Epithelial cell of proximal tubule (primary cell): ENCODE data around the gene PLA2G4A. TPM values are rescaled to one million over a fixed set of nuclear protein-coding genes. Genes with fewer than 3 reads are reported as not detected.

Experiments used
- DNase-seq: peaks from one replicate; pipeline ENCODE4 v3.0.0-alpha.2; 2011; ENCODE audit warnings: low read depth
- H3K4me3 ChIP-seq: 2 replicates; pipeline ENCODE4 v1.5.1; 2011; ENCODE audit warnings: low read depth, mild to moderate bottlenecking, low read length
- total RNA-seq: library from RNA; depleted of rRNA; stranded (reverse); fragments of >200 nt; gene quantifications from 2 replicates; pipeline ENCODE4 v1.2.3, GENCODE V29; 2015
- TF ChIP-seq, protein P1 (sequence below): conservative IDR thresholded peaks from 2 replicates; pipeline ENCODE4 v1.5.1; 2012; ENCODE audit warnings: low read depth, mild to moderate bottlenecking, low read length

The PLA2G4A gene
- total RNA-seq, 1 donor from 2014 or later = 0.40 TPM

DNA sequence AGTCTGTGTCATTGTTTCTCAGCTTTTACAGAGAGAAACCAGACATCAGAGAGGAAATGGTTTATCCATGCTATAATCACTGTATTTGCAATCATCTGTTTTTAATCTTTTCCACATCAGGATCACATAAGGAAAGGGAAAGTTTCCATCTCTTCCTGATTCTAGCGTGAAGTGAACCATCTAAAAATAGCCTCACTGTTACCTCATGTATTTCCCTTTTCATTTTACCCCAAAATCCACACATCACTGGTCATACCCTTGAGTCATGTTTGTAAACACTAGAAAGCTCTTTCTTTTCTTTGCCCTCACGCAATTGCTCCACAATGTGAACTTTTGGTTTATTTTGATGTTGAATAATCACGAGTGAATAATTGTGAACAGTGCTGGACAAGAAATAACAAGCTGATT lies 146.0 kb downstream of the PLA2G4A start:
- TF ChIP-seq, protein P1, sequence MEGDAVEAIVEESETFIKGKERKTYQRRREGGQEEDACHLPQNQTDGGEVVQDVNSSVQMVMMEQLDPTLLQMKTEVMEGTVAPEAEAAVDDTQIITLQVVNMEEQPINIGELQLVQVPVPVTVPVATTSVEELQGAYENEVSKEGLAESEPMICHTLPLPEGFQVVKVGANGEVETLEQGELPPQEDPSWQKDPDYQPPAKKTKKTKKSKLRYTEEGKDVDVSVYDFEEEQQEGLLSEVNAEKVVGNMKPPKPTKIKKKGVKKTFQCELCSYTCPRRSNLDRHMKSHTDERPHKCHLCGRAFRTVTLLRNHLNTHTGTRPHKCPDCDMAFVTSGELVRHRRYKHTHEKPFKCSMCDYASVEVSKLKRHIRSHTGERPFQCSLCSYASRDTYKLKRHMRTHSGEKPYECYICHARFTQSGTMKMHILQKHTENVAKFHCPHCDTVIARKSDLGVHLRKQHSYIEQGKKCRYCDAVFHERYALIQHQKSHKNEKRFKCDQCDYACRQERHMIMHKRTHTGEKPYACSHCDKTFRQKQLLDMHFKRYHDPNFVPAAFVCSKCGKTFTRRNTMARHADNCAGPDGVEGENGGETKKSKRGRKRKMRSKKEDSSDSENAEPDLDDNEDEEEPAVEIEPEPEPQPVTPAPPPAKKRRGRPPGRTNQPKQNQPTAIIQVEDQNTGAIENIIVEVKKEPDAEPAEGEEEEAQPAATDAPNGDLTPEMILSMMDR = no peak
- H3K4me3 ChIP-seq = no peak overlapping the region
- no peak for DNase-seq

DNA sequence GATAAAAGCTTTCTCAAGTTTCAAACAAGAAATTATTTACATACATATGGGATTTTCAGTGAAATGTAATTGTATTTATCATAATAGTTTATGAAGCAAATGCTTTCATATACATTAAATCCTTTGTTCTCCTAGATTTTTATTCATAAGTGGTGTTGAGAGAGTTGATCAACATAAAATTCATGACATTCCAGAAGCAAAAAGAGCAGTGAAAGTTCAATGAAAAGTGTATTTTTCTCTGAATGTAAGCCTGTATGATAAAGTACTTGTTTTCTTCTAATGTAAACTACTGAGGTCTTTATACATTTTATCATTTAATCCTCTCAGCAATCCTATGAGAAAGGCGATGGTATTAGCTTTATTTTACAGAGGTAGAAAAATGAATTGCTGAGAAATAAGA lies 146.5 kb downstream of the PLA2G4A start:
- no peak overlapping the region for H3K4me3 ChIP-seq
- TF ChIP-seq, protein P1 = no peak
- DNase-seq = no peak

DNA sequence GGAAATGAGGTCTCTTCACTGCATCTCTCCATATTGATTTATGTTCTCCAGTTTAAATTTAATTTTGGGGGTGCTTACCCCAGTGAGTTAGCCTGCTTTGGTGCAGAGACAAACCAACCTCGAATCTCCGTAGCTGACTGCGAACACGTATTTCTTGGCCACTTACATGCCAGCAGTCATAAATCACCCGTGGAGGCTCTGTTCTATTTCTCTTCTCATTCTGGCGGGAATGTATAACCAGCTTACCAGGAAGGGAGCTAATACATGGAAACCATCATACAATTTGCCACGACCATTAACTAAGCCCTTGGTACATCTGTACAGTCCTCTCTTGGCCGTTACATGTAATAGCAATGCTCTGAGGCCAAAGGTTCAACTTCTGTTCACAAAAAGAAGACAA lies 148.0 kb downstream of the PLA2G4A start:
- TF ChIP-seq, protein P1 = no peak
- H3K4me3 ChIP-seq = no peak overlapping the region
- DNase-seq = no peak

DNA sequence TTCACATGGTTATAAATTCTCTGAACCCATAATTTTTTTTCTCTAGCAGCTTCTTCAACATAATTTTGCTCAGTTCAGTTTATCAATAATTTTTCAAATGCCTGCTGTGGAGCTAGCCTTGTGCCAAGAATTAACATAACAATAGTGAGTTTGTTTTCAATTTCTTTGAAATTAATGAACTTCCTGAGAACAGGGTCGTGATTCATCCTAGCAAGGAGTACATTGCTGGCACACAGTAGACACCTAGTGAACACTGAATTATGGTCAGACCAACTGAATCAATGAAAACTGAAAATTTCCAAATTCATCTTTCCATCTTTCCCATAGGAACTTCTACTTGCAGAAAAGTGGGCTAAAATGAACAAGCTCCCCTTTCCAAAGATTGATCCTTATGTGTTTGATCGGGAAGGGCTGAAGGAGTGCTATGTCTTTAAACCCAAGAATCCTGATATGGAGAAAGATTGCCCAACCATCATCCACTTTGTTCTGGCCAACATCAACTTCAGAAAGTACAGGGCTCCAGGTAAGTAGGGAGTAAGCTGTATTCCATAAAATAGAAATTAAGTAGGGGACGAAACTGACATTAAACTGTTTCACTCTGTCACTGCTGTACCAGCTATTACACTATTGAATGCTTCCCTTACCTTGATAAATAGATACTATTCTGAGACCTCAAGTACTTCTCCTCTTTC lies 148.7 kb downstream of the PLA2G4A start:
- TF ChIP-seq, protein P1 = no peak
- H3K4me3 ChIP-seq = no peak overlapping the region
- no peak for DNase-seq

DNA sequence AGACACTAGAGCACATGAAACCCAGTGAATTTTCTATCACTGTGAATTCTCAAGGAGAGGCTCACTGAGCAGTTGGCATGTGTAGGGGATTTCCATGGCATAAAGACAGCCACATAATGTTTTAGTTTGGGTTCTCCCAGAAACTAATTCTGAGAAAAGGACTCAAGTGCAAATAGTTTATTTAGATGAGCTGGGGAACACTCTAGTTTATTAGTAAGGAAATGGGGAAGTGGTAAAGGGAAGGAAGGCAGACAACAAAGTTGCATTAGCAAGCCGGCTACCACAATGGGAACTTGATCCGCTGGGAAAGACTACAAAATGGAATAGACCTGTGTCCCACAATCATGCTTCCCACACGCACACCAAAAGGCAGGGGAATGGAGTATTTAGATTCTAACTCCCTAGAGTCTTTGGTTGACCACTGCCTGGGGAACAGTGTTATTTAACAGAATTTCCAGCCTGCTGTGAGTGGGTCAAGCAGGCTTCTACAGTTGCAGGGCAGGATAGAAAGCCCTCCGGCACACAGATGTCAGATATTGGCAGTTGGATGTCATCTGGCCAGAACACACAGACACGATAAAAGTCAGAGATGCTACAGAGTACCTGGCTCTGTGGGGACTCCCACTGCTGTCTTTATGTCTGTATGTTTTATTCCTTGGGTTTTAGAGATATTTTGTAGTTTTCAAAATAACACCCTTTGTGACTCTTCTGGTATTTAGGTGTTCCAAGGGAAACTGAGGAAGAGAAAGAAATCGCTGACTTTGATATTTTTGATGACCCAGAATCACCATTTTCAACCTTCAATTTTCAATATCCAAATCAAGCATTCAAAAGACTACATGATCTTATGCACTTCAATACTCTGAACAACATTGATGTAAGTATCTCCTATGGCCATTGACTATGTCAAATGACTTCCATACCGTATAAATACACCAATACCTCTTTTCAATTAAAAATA lies 150.1 kb downstream of the PLA2G4A start:
- H3K4me3 ChIP-seq = no peak overlapping the region
- DNase-seq = no peak
- TF ChIP-seq, protein P1 = no peak

DNA sequence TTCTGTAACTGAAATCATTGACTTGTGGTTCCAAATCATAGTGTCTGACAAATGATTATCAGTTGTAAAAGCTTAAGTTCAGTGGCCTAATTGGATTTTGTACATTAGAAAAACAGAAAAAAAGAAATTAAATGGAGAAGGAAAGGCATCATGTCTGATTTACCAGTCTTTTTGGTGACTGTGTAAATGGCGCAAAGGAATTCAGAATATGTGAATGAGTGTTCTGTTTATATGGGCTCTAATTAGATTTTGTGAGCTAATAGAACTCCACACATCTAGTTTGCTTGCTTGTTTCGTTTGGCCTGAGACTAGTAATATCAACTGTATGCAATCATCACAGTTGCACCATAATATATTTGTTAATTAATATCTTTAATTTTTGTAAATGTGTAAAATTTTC lies 151.7 kb downstream of the PLA2G4A start:
- DNase-seq = no peak
- TF ChIP-seq, protein P1 = no peak
- H3K4me3 ChIP-seq = no peak overlapping the region
